Measurements from ENCODE around the gene ZNF618. TPM values are rescaled to one million over a fixed set of nuclear protein-coding genes. Genes with fewer than 3 reads are reported as not detected.
A peak's percentile ranks its signal among the peaks of the same experiment; 100 is the strongest.

ZNF618 gene
- total and polyA plus RNA-seq, 7 donors = 0.92 to 8.0 (median 2.3) TPM

DNA sequence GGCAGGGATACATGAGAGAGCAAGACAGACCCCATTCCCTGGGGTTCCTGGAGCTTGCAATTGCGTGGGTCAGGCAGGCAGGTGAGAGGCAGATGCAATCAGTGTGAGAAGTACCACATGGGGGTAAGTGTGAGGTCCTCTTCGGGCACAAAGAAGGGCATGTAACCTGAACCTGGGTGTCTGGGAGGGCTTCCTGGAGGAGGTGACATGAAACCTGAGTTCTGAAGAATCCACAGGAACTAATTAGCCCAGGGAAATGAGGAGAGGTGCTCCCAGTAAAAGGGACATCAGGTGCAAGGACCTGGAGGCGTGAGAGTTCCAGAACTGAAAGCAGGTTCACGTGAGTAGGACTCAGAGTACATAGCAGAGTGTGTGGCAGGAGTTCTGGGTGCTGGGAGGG lies 199.5 kb downstream of the ZNF618 start:
- H3K36me3 ChIP-seq = no peaks in the 10 kb centered on the region
- 71 to 79% methylated on average over 4 of the region's 4 CpGs for WGBS, 2 donors
- TF ChIP-seq EP300 (IDR thresholded peaks at IDR 0.05) (no peak), POLR2AphosphoS5 (IDR thresholded peaks at IDR 0.05) (no peak), POLR2A (IDR thresholded peaks at IDR 0.05) (no peak)
- TF ChIP-seq, protein P1, sequence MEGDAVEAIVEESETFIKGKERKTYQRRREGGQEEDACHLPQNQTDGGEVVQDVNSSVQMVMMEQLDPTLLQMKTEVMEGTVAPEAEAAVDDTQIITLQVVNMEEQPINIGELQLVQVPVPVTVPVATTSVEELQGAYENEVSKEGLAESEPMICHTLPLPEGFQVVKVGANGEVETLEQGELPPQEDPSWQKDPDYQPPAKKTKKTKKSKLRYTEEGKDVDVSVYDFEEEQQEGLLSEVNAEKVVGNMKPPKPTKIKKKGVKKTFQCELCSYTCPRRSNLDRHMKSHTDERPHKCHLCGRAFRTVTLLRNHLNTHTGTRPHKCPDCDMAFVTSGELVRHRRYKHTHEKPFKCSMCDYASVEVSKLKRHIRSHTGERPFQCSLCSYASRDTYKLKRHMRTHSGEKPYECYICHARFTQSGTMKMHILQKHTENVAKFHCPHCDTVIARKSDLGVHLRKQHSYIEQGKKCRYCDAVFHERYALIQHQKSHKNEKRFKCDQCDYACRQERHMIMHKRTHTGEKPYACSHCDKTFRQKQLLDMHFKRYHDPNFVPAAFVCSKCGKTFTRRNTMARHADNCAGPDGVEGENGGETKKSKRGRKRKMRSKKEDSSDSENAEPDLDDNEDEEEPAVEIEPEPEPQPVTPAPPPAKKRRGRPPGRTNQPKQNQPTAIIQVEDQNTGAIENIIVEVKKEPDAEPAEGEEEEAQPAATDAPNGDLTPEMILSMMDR (IDR thresholded peaks at IDR 0.05) = no peak
- no peak overlapping the region for H3K27ac ChIP-seq
- intact Hi-C loops (cut with DNase I) = no loop called here
- no peaks in the 10 kb centered on the region for H3K9me3 ChIP-seq
- H3K4me3 ChIP-seq = no peak overlapping the region
- no peaks in the 10 kb centered on the region for H3K27me3 ChIP-seq
- peaks cover 0 to 10% (median 8%) of the 10 kb centered on the region in 4 donors for H3K4me1 ChIP-seq
- no peak for DNase-seq

DNA sequence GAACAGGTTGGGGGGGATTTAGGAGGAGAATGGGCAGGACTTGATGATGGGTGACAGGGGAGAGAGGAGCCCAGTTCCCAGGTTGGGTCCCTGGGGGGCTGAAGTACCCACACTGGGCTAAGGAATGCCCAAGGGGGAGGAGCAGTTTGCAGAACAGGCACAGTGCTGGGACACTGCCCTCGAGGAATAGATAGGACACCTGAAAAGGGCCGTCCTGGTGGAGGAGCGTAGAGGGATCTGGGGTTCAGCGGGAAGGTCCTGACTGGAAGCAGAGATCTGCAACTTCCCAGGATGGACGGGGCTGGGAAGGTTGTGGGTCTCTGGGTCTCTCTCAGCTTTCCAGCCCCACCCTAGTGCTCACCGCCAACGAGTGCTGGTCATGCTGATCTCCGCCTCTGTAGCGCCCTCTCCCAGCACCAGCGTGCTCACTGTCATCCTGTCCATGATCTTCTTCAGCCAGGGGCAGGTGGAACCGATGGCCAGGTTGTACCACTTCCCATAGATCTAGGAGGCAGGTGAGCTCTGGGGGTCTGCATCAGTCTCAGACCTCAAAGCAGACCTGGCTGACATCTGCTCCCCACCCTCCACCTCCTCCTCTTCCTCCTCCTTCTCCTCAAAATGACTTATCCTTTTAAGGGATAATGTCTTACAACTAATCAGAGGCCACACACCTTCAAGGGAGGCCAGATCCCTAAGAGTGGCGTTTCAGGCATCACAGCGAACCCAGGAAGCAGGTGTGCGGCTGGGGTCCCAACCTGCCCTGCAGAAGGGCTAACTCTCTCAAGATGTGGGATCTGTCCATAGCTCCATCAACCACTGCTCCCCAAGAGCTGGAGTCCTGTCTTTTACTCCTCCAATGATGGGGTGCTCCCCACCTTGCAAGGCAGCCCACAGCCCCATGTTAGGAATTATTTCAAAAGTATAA lies 200.4 kb downstream of the ZNF618 start:
- Histone ChIP-seq H3K27ac (no peak overlapping the region), H3K36me3 (no peaks in the 10 kb centered on the region), H3K27me3 (no peaks in the 10 kb centered on the region), H3K4me1 (peaks cover 0 to 10% (median 8%) of the 10 kb centered on the region in 4 donors), H3K4me3 (no peak overlapping the region), H3K9me3 (no peaks in the 10 kb centered on the region)
- intact Hi-C loops (cut with DNase I) = no loop called here
- TF ChIP-seq POLR2AphosphoS5 (IDR thresholded peaks at IDR 0.05) = no peak
- WGBS, 2 donors = 82 to 83% methylated on average over 14 of the region's 14 CpGs
- DNase-seq = peak; percentile 52

DNA sequence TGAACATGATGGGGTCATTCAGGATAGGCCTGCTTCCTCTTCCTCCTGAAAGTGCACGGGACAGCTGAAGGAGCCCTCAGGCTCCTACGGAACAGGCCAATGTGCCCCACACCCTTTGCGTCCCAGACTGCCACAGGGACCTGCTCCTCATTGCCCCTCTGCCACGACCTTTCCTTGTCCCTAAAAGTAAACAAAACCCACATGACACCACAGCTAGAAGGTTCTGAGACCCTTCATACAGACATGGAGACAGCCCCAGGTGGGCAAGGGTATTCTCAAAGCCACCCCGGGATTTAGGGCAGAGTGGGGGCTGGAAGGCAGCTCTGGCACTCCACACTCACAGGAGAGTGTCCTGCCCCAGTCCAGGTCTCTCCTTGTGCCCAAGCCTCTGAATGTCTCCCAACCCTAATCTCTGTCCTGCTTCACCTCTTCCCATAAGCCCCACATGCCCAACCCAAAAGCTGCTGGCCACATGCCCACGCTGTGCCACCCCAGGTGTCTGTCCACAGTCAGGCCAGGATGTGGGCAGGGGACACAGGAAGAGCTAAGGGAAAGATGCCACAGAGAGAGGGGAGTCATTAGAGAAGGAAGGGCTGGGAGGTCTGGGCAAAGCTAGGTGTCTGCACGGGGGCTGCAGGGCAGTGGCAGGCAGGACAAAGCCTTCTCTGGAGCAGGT lies 201.2 kb downstream of the ZNF618 start:
- H3K27me3 ChIP-seq = no peaks in the 10 kb centered on the region
- no peaks in the 10 kb centered on the region for H3K9me3 ChIP-seq
- H3K27ac ChIP-seq = no peak overlapping the region
- no peak for TF ChIP-seq POLR2AphosphoS5 (IDR thresholded peaks at IDR 0.05)
- TF ChIP-seq, protein P1 (IDR thresholded peaks at IDR 0.05) = no peak
- no peak for TF ChIP-seq EP300 (IDR thresholded peaks at IDR 0.05)
- no peak for TF ChIP-seq POLR2A (IDR thresholded peaks at IDR 0.05)
- no peak for DNase-seq
- no peak overlapping the region for H3K4me3 ChIP-seq
- intact Hi-C loops (cut with DNase I) = no loop called here
- H3K4me1 ChIP-seq = peaks cover 0 to 5% (median 3%) of the 10 kb centered on the region in 4 donors
- 55 to 62% methylated on average over 7 of the region's 7 CpGs for WGBS, 2 donors
- no peaks in the 10 kb centered on the region for H3K36me3 ChIP-seq

DNA sequence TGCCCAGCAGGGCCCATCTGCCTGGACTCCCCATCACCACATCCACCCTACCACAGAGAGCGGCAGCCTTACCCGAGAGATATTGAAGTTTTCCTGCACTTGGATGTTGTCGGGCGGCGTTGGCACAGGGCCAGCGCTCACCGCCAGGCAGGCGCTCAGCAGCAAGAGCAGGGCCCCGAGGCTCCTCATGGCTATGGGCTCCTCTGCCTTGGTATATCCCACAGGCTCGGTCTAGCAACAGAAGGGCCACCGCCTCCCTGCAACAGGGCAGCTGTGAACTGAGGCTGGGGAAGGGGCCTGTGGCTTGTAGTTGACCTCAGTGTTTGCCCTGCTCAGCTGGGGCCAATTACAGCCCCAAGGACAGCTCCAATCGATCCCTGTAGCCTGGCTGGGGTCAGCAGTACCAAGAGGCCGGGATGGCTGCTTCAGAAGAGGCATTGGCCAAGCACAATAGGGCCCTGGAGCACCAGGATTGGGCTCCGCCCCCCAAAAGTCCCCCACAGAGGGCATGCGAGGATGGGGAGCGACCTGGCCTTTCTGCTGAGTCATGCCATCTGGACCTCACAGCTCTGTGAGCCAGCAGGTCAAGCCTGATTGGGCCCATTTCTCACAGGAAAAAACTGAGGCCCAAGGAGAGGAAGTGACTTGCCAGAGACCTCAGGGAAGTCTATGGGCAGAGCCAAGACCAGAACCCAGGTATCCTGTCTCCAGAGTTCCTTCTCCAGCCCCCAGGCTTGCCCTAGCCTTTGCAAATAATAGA lies 202.1 kb downstream of the ZNF618 start, which contains the start of gene AMBP:
Gene AMBP (minus strand): TSS at position 280 of the 760 bp plus-strand sequence. CDS start 91 bp downstream, at position 189.
- Histone ChIP-seq H3K4me3 (no peak within 1 kb of the TSS), H3K9me3 (no peaks in the 10 kb centered on the region), H3K27me3 (no peaks in the 10 kb centered on the region), H3K4me1 (no peaks in the 10 kb centered on the region), H3K36me3 (no peaks in the 10 kb centered on the region), H3K27ac (no peak within 1 kb of the TSS)
- WGBS, 2 donors = 25 to 62% methylated on average over 16 of the region's 16 CpGs
- no peak for TF ChIP-seq EP300 (IDR thresholded peaks at IDR 0.05)
- DNase-seq = no peak
- intact Hi-C loops (cut with DNase I) = no loop called here

DNA sequence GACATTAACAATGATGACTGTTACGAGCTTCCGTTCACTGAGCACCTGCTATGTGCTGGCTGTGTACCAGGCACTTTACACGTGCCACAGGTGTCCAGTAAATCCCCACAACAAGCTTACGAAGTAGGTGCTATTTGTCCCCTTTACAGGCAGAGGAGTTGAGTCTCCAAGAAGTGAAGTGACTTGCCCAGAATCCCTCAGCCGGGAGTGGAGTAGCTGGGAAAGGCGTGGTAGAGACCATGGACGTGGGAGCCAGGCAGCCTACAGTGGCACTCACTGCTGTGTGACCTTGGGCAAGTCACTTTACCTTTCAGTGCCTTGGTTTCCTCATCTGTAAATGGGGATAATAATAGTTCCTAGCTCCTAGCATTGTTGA lies 202.7 kb downstream of the ZNF618 start:
- Histone ChIP-seq H3K4me3 (no peak overlapping the region), H3K27me3 (no peaks in the 10 kb centered on the region), H3K9me3 (no peaks in the 10 kb centered on the region), H3K4me1 (no peaks in the 10 kb centered on the region), H3K36me3 (no peaks in the 10 kb centered on the region), H3K27ac (no peak overlapping the region)
- intact Hi-C loops (cut with DNase I) = no loop called here
- 42 to 73% methylated on average over 7 of the region's 7 CpGs for WGBS, 2 donors
- DNase-seq = no peak
- no peak for TF ChIP-seq POLR2AphosphoS5 (IDR thresholded peaks at IDR 0.05)
- no peak for TF ChIP-seq POLR2A (IDR thresholded peaks at IDR 0.05)
- TF ChIP-seq EP300 (IDR thresholded peaks at IDR 0.05) = no peak
- TF ChIP-seq, protein P1 (IDR thresholded peaks at IDR 0.05) = no peak
